Peyer's patch (tissue), 4 donors: ENCODE data around the gene OSBPL10. TPM values are rescaled to one million over a fixed set of nuclear protein-coding genes. Genes with fewer than 3 reads are reported as not detected.
"Not testable (repeated sequence)": the region's sequence is repeated elsewhere in the genome, so short reads cannot be mapped to it uniquely, and the experiment has no call there.

Source experiments
- DNase-seq, 3 donors: peaks; one replicate each; pipeline ENCODE4 v3.0.0-alpha.2; 2017 to 2019
- H3K27ac ChIP-seq, 4 donors: fragments of 200-600 bp; sonication (generic); one replicate each; pipeline ENCODE4 v1.5.1; 2016 to 2019
- H3K27me3 ChIP-seq, 2 donors: fragments of 200-600 bp; sonication (generic); one replicate each; pipeline ENCODE4 v1.5.1; 2019
- H3K36me3 ChIP-seq, 3 donors: fragments of 200-600 bp; sonication (generic); one replicate each; pipeline ENCODE4 v1.5.1; 2016 to 2019
- H3K4me1 ChIP-seq, 4 donors: fragments of 200-600 bp; sonication (generic); one replicate each; pipeline ENCODE4 v1.5.1; 2016 to 2019
- H3K4me3 ChIP-seq, 4 donors: fragments of 200-600 bp; sonication (generic); 1 replicate in 3 of 4; 2 replicates in 1 of 4; pipeline ENCODE4 v1.5.1; 2016 to 2019; ENCODE audit warnings: mild to moderate bottlenecking in 1 of 4
- H3K9me3 ChIP-seq, 4 donors: fragments of 200-600 bp; sonication (generic); one replicate each; pipeline ENCODE4 v1.5.1; 2016 to 2019; ENCODE audit warnings: mild to moderate bottlenecking in 1 of 4
- POLR2A ChIP-seq, 2 donors: fragments of 450-650 bp; IDR thresholded peaks; one replicate each; pipeline ENCODE4 v1.5.1; 2017; ENCODE audit warnings: antibody characterized with exemption in 2 of 2, mild to moderate bottlenecking in 2 of 2, moderate library complexity in 2 of 2
- total RNA-seq, 4 donors: library from RNA; depleted of rRNA; stranded (reverse); fragments of >200 nt; gene quantifications; one replicate each; pipeline ENCODE4 v1.1.0, GENCODE V29; 2016
- TF ChIP-seq, protein P1 (sequence below), 6 experiments: fragments of 450-650 bp in 4 of 6; fragments of 200-600 bp in 2 of 6; sonication (generic) in 1 of 6; IDR thresholded peaks; one replicate each; pipeline ENCODE4 v1.5.1; 2017 to 2019; ENCODE audit warnings: antibody characterized with exemption in 6 of 6, mild to moderate bottlenecking in 3 of 6, moderate library complexity in 1 of 6

Gene OSBPL10
- total RNA-seq, 4 donors from 2014 or later, result 18.5 to 128 (median 60.5) TPM

DNA sequence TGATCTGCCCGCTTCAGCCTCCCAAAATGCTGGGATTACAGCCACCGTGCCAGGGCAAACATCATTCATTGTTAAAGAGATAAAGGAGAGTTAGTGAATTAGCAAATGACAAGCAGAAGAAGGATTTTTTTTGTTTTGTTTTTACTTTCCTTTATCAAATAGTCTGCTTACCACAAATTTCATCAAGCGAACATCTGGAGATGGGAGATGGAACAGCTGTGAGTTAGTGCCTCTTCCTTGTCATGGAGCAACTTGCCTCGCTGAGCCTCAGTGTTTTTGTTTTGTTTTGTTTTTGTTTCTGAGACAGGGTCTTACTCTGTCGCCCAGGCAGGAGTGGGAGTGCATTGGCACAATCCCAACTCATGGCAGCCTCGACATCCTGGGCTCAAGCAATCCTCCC is 16.4 kb upstream of the OSBPL10 start:
- H3K36me3 ChIP-seq, result no peaks in the 10 kb centered on the region

DNA sequence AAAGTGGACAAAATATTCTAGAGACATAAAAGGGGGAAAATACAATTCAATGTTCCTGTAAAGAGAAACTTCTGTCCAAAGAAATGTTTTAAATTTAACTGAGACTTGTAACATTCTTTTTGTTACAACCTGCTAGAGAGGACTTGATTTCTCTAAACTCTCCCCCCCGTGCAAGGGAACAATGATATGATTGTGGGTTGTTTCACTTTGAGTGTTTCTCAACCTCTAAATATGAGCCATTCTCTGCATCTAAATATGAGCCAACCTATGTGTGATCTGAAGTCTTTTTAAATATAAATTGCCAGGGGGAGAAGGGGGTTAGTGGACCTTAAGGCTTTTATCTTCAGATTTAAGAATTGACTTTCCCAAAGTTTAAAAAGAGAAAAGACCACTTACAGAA is 15.1 kb upstream of the OSBPL10 start:
- Histone ChIP-seq H3K4me1 (no peaks in the 10 kb centered on the region), H3K9me3 (no peaks in the 10 kb centered on the region), H3K27me3 (no peaks in the 10 kb centered on the region), H3K4me3 (no peak overlapping the region), H3K27ac (no peak overlapping the region), H3K36me3 (no peaks in the 10 kb centered on the region)
- TF ChIP-seq, protein P1, sequence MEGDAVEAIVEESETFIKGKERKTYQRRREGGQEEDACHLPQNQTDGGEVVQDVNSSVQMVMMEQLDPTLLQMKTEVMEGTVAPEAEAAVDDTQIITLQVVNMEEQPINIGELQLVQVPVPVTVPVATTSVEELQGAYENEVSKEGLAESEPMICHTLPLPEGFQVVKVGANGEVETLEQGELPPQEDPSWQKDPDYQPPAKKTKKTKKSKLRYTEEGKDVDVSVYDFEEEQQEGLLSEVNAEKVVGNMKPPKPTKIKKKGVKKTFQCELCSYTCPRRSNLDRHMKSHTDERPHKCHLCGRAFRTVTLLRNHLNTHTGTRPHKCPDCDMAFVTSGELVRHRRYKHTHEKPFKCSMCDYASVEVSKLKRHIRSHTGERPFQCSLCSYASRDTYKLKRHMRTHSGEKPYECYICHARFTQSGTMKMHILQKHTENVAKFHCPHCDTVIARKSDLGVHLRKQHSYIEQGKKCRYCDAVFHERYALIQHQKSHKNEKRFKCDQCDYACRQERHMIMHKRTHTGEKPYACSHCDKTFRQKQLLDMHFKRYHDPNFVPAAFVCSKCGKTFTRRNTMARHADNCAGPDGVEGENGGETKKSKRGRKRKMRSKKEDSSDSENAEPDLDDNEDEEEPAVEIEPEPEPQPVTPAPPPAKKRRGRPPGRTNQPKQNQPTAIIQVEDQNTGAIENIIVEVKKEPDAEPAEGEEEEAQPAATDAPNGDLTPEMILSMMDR (IDR thresholded peaks at IDR 0.05), result no peak
- no peak for TF ChIP-seq POLR2A (IDR thresholded peaks at IDR 0.05)
- no peak for DNase-seq

More for the DNA sequence above, 16.4 kb upstream of the OSBPL10 start:
- DNase-seq, result no peak
- Histone ChIP-seq H3K9me3 (no peaks in the 10 kb centered on the region), H3K27ac (no peak overlapping the region), H3K27me3 (no peaks in the 10 kb centered on the region), H3K4me3 (no peak overlapping the region), H3K4me1 (no peaks in the 10 kb centered on the region)
- TF ChIP-seq POLR2A (IDR thresholded peaks at IDR 0.05), result no peak
- TF ChIP-seq, protein P1 (IDR thresholded peaks at IDR 0.05), result no peak

DNA sequence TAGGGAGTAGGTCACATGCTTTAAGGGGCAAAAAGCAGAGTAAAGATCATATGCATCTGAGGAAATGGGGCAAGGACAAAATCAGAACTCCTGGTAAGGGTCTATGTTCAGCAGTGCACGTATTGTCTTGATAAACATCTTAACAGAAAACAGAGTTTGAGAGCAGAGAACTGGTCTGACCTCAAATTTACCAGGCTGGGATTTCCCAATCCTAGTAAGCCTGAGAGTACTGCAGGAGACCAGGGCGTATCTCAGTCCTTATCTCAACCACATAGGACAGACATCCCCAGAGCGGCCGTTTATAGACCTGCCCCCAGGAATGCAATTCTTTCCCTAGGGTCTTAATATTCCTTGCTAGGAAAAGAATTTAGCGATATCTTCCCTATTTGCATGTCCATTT is 14.0 kb upstream of the OSBPL10 start:
- not testable (repeated sequence) for H3K27me3 ChIP-seq, H3K27ac ChIP-seq, H3K9me3 ChIP-seq, H3K4me1 ChIP-seq, H3K4me3 ChIP-seq, H3K36me3 ChIP-seq, DNase-seq

DNA sequence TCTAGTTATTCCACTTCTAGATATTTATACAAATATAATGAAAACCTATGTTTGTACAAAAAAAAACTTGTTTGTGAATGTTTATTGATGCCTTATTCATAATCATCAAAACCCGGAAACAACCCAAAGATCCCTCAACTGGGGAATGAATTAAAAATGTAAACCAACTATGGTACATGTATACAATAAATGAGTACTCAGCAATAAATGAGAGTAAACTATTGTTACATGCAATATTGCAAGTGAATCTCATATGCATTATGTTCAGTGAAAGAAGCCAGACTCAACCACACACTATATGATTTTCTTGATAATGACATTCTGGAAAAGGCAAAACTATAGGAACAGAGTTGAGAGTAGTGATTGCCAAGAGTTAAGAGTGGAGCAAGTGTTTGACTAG is 12.8 kb upstream of the OSBPL10 start:
- H3K27me3 ChIP-seq, result no peaks in the 10 kb centered on the region
- no peaks in the 10 kb centered on the region for H3K4me1 ChIP-seq
- no peak for DNase-seq
- no peaks in the 10 kb centered on the region for H3K36me3 ChIP-seq
- peaks cover 0 to 4% (median 1%) of the 10 kb centered on the region in 4 donors for H3K9me3 ChIP-seq
- H3K27ac ChIP-seq, result no peak overlapping the region
- H3K4me3 ChIP-seq, result no peak overlapping the region
- no peak for TF ChIP-seq POLR2A (IDR thresholded peaks at IDR 0.05)
- TF ChIP-seq, protein P1 (IDR thresholded peaks at IDR 0.05), result no peak

DNA sequence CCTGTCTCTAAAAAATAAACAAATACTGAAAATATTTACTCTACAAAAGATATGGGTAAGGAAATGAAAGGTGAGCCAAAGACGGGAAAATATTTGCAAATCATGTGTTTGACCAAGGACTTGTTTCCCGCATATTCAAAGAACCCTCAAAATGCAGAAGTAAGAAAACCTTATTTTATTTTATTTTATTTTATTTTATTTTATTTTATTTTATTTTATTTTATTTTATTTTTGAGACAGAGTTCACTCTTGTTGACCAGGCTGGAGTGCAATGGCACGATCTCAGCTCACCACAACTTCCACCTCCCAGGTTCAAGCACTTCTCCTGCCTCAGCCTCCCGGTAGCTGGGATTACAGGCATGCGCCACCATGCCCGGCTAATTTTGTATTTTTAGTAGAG is 11.9 kb upstream of the OSBPL10 start:
- not testable (repeated sequence) for H3K4me3 ChIP-seq, H3K4me1 ChIP-seq, H3K36me3 ChIP-seq, DNase-seq, H3K27ac ChIP-seq, H3K9me3 ChIP-seq, H3K27me3 ChIP-seq

DNA sequence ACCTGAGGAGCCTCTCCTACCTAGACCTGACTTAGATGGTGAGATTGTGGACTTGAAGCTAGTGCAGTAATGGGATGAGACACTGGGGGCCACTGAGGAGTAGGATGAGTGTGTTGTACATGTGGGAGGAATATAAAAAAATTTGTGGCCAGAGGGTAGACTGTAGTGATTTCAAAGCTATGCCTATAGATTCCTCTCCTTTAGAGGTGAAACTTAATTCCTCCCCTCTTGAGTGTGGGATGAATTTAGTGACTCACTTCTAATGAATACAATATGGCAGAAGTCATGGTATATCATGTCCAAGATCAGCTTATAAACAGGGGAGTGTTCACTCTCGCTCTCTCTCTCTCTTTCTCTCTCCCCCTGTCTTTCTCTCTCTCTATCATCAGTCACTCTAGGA is 7.2 kb upstream of the OSBPL10 start:
- Histone ChIP-seq H3K27me3 (no peaks in the 10 kb centered on the region), H3K36me3 (no peaks in the 10 kb centered on the region), H3K4me1 (no peaks in the 10 kb centered on the region), H3K27ac (no peak overlapping the region), H3K9me3 (peaks cover 0 to 11% (median 2%) of the 10 kb centered on the region in 4 donors), H3K4me3 (no peak overlapping the region)
- TF ChIP-seq POLR2A (IDR thresholded peaks at IDR 0.05), result no peak
- TF ChIP-seq, protein P1 (IDR thresholded peaks at IDR 0.05), result no peak
- DNase-seq, result no peak

DNA sequence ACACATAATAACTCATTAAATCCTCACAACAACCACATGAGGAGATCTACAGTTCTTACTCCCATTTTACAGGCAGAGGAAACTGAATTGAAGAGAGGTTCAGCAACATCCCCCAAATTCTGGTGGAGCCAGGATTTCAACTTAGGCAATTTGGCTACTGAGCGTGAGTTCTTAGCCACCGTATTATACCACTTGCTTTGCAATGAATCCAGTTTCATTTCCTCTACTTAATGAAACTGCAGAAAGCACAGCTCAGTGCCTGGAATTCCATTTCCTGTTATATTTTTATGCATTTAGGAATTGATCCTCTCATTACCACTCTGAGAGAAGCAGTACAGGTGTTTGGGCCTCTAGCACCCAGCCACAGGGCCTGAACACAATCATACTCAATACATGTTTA is 4.8 kb upstream of the OSBPL10 start:
- H3K4me1 ChIP-seq, result peaks cover 0 to 9% (median 0%) of the 10 kb centered on the region in 4 donors
- H3K4me3 ChIP-seq, result no peak overlapping the region

More for the DNA sequence above, 4.8 kb upstream of the OSBPL10 start:
- no peak for DNase-seq
- peaks cover 0 to 11% (median under 1%) of the 10 kb centered on the region in 4 donors for H3K9me3 ChIP-seq
- H3K27ac ChIP-seq, result no peak overlapping the region
- no peaks in the 10 kb centered on the region for H3K27me3 ChIP-seq
- no peaks in the 10 kb centered on the region for H3K36me3 ChIP-seq
- no peak for TF ChIP-seq POLR2A (IDR thresholded peaks at IDR 0.05)
- TF ChIP-seq, protein P1 (IDR thresholded peaks at IDR 0.05), result no peak
